ENCODE measurements around the gene TRPC3. TPM values are rescaled to one million over a fixed set of nuclear protein-coding genes. Genes with fewer than 3 reads are reported as not detected.

Gene TRPC3
- total RNA-seq, 3 donors from 2014 or later = 0.17 to 1.0 (median 0.51) TPM

GRCh38 chr4:121838136-121838535, 113.7 kb downstream of the TRPC3 start:
- no peak overlapping the region for H3K4me3 ChIP-seq
- no peaks in the 10 kb centered on the region for H3K36me3 ChIP-seq (ENCODE audit: low read depth)
- H3K4me1 ChIP-seq (ENCODE audit: low read depth) = no peaks in the 10 kb centered on the region
- H3K9me3 ChIP-seq = no peaks in the 10 kb centered on the region
- no peak for TF ChIP-seq CTCF (IDR thresholded peaks at IDR 0.05)
- intact Hi-C loops (cut with DNase I, micrococcal nuclease) = no loop called here
- ATAC-seq (no peak), DNase-seq (no peak)

GRCh38 chr4:121829511-121829910, 122.3 kb downstream of the TRPC3 start:
- H3K36me3 ChIP-seq (ENCODE audit: low read depth) = no peaks in the 10 kb centered on the region
- intact Hi-C loops (cut with DNase I, micrococcal nuclease) = no loop called here
- TF ChIP-seq CTCF (IDR thresholded peaks at IDR 0.05) = no peak
- no peaks in the 10 kb centered on the region for H3K9me3 ChIP-seq
- DNase-seq (no peak), ATAC-seq (no peak)
- no peak overlapping the region for H3K4me3 ChIP-seq
- H3K4me1 ChIP-seq (ENCODE audit: low read depth) = no peaks in the 10 kb centered on the region

Other genes starting within 250 kb of the TRPC3 start
- gene SMIM43, start 186.9 kb downstream of the TRPC3 start, total RNA-seq = 1 to 10 TPM in 1 of 3 donors, not detected in 2; 1.0 TPM
- gene EXOSC9, start 150.7 kb downstream of the TRPC3 start, total RNA-seq = 10 to 100 TPM; 12.5 to 16.0 (median 12.6) TPM
- 10 to 100 TPM in 1 of 3 donors, 1 to 10 TPM in 2; 2.8 to 18.9 (median 4.0) TPM for gene CCNA2, start 128.2 kb downstream of the TRPC3 start, total RNA-seq
- 10 to 100 TPM in 2 of 3 donors, 1 to 10 TPM in 1; 9.4 to 19.6 (median 13.5) TPM for gene BBS7, start 81.6 kb downstream of the TRPC3 start, total RNA-seq
- gene BLTP1, start 200.3 kb upstream of the TRPC3 start, total RNA-seq = 100 to 1,000 TPM in 1 of 3 donors, 10 to 100 TPM in 2; 65.0 to 108 (median 84.7) TPM